Gastrocnemius medialis (tissue), 4 donors: ENCODE data around the gene CTCFL. TPM values are rescaled to one million over a fixed set of nuclear protein-coding genes. Genes with fewer than 3 reads are reported as not detected.

Source experiments
- ATAC-seq, 2 donors: fragments of 150-250 bp; one replicate each; pipeline ENCODE4 v1.9.1; 2016
- DNase-seq, 2 donors: peaks; one replicate each; pipeline ENCODE4 v3.0.0-alpha.2; 2019
- H3K27ac ChIP-seq, 4 donors: fragments of 200-600 bp; sonication (generic); 1 replicate in 1 of 4; 2 replicates in 3 of 4; pipeline ENCODE4 v1.5.1; 2016 to 2018; ENCODE audit warnings: mild to moderate bottlenecking in 2 of 4, moderate library complexity in 1 of 4
- H3K27me3 ChIP-seq, 3 donors: fragments of 200-600 bp; sonication (generic) in 2 of 3; 1 replicate in 1 of 3; 2 replicates in 2 of 3; pipeline versions ENCODE4 v1.5.1 to v1.6.0; 2016 to 2019; ENCODE audit warnings: mild to moderate bottlenecking in 1 of 3, moderate library complexity in 1 of 3
- H3K36me3 ChIP-seq, 2 donors: fragments of 200-600 bp; sonication (generic) in 1 of 2; one replicate each; pipeline ENCODE4 v1.5.1; 2017 to 2018
- H3K4me1 ChIP-seq, 2 donors: fragments of 200-600 bp; sonication (generic) in 1 of 2; one replicate each; pipeline ENCODE4 v1.5.1; 2016 to 2017; ENCODE audit warnings: mild to moderate bottlenecking in 2 of 2
- H3K4me3 ChIP-seq, 4 donors: fragments of 200-600 bp; sonication (generic) in 3 of 4; 1 replicate in 1 of 4; 2 replicates in 3 of 4; pipeline ENCODE4 v1.5.1; 2016 to 2019; ENCODE audit warnings: mild to moderate bottlenecking in 2 of 4
- H3K9me3 ChIP-seq, 3 donors: fragments of 200-600 bp; sonication (generic) in 2 of 3; 1 replicate in 1 of 3; 2 replicates in 2 of 3; pipeline ENCODE4 v1.5.1; 2016 to 2019
- CTCF ChIP-seq, 5 experiments: fragments of 450-650 bp in 3 of 5; fragments of 200-600 bp in 2 of 5; sonication (generic) in 2 of 5; IDR thresholded peaks in 4 of 5; conservative IDR thresholded peaks in 1 of 5; 1 replicate in 4 of 5; 2 replicates in 1 of 5; pipeline ENCODE4 v1.5.1; 2016 to 2019; ENCODE audit warnings: antibody characterized with exemption in 5 of 5, mild to moderate bottlenecking in 3 of 5, moderate library complexity in 3 of 5
- POLR2A ChIP-seq, 2 donors: fragments of 450-650 bp; IDR thresholded peaks; one replicate each; pipeline ENCODE4 v1.6.1; 2017; ENCODE audit warnings: antibody characterized with exemption in 2 of 2, mild to moderate bottlenecking in 2 of 2, moderate library complexity in 2 of 2
- in situ Hi-C, 4 donors: fragments of 200-750 bp; cut with MboI; loops; one replicate each; pipeline versions ENCODE4 v1.15.0 to v1.8.0; 2017; ENCODE audit warnings: low sequenced_read_pairs in 4 of 4
- intact Hi-C: fragments of 100-400 bp; cut with DNase I; formaldehyde crosslinking; loops from one replicate; pipeline ENCODE4 v1.15.1; 2023; ENCODE audit warnings: low total_unique reads
- total RNA-seq, 4 donors: library from RNA; depleted of rRNA; stranded (reverse); fragments of >200 nt; gene quantifications; one replicate each; pipeline versions ENCODE4 v1.1.0 to v1.2.3, GENCODE V29; 2016

The CTCFL gene
- total RNA-seq, 4 donors from 2014 or later = not detected

GRCh38 chr20:57567471-57568079 lies 42.6 kb upstream of the CTCFL start:
- H3K4me3 ChIP-seq = no peak overlapping the region
- H3K27me3 ChIP-seq = peaks cover 3 to 7% (median 5%) of the 10 kb centered on the region in 3 donors
- no peak for ATAC-seq
- in situ Hi-C loops (no loop called here), intact Hi-C loops (no loop called here)
- H3K9me3 ChIP-seq = no peaks in the 10 kb centered on the region
- H3K4me1 ChIP-seq = no peaks in the 10 kb centered on the region
- TF ChIP-seq POLR2A (IDR thresholded peaks at IDR 0.05) = no peak
- TF ChIP-seq CTCF (IDR thresholded peaks at IDR 0.05 in 4 of 5, conservative IDR thresholded peaks at IDR 0.05 in 1 of 5) = no peak
- no peaks in the 10 kb centered on the region for H3K36me3 ChIP-seq
- H3K27ac ChIP-seq = no peak overlapping the region
- no peak for DNase-seq

- intact Hi-C loops (no loop called here), in situ Hi-C loops (no loop called here)
- no peaks in the 10 kb centered on the region for H3K4me1 ChIP-seq
- DNase-seq (no peak), ATAC-seq (no peak)
- peaks cover 0 to 7% (median 5%) of the 10 kb centered on the region in 3 donors for H3K27me3 ChIP-seq
- no peaks in the 10 kb centered on the region for H3K9me3 ChIP-seq
- H3K36me3 ChIP-seq = no peaks in the 10 kb centered on the region
- no peak for TF ChIP-seq CTCF (IDR thresholded peaks at IDR 0.05 in 4 of 5, conservative IDR thresholded peaks at IDR 0.05 in 1 of 5)
- TF ChIP-seq POLR2A (IDR thresholded peaks at IDR 0.05) = no peak
- H3K4me3 ChIP-seq = no peak overlapping the region
- no peak overlapping the region for H3K27ac ChIP-seq
Observed at GRCh38 chr20:57566803-57567459, 42.0 kb upstream of the CTCFL start.

GRCh38 chr20:57566399-57566798 lies 41.5 kb upstream of the CTCFL start:
- Histone ChIP-seq H3K4me1 (no peaks in the 10 kb centered on the region), H3K9me3 (no peaks in the 10 kb centered on the region), H3K36me3 (no peaks in the 10 kb centered on the region), H3K4me3 (no peak overlapping the region), H3K27ac (no peak overlapping the region), H3K27me3 (peaks cover 0 to 7% (median 5%) of the 10 kb centered on the region in 3 donors)
- in situ Hi-C loops = no loop called here
- TF ChIP-seq CTCF (IDR thresholded peaks at IDR 0.05 in 4 of 5, conservative IDR thresholded peaks at IDR 0.05 in 1 of 5) = no peak
- TF ChIP-seq POLR2A (IDR thresholded peaks at IDR 0.05) = no peak
- ATAC-seq = no peak
- intact Hi-C loops = no loop called here
- DNase-seq = no peak

GRCh38 chr20:57564951-57565642 lies 40.2 kb upstream of the CTCFL start:
- TF ChIP-seq POLR2A (IDR thresholded peaks at IDR 0.05) (no peak), CTCF (IDR thresholded peaks at IDR 0.05 in 4 of 5, conservative IDR thresholded peaks at IDR 0.05 in 1 of 5) (no peak)
- H3K4me1 ChIP-seq = no peaks in the 10 kb centered on the region
- no peaks in the 10 kb centered on the region for H3K9me3 ChIP-seq
- H3K27me3 ChIP-seq = peaks cover 1 to 7% (median 5%) of the 10 kb centered on the region in 3 donors
- H3K27ac ChIP-seq = no peak overlapping the region
- no peak for ATAC-seq
- no peaks in the 10 kb centered on the region for H3K36me3 ChIP-seq
- DNase-seq = no peak
- no peak overlapping the region for H3K4me3 ChIP-seq
- intact Hi-C loops (no loop called here), in situ Hi-C loops (no loop called here)
